GM10248 (cell line): ENCODE data around the gene TMEM14A.
"Not testable (repeated sequence)": the region's sequence is repeated elsewhere in the genome, so short reads cannot be mapped to it uniquely, and the experiment has no call there.

ENCODE experiments used
- CTCF ChIA-PET: fragments of 300-600 bp; sonication (Branson Sonifier 250); formaldehyde crosslinking; extraction: SDS; loops from one replicate; lab custom pipeline; 2021; ENCODE audit warnings: antibody characterized with exemption; lab: Yijun Ruan, JAX
- POLR2A ChIA-PET: fragments of 350-650 bp; sonication (Branson Sonifier 250); formaldehyde crosslinking; extraction: SDS; loops from one replicate; lab custom pipeline; 2020; ENCODE audit warnings: antibody characterized with exemption; lab: Yijun Ruan, JAX
- DNase-seq: peaks from one replicate; pipeline ENCODE4 v3.0.0; 2012; ENCODE audit errors: extremely low spot score
- TF ChIP-seq, protein P1 (sequence below): IDR thresholded peaks from 2 replicates; pipeline ENCODE4 v1.5.1; 2012; ENCODE audit warnings: mild to moderate bottlenecking, low read depth; ENCODE audit errors: extremely low read depth, missing control alignments, control extremely low read depth

TMEM14A gene

GRCh38 chr6:52649536-52650160 is 21.3 kb upstream of the TMEM14A start:
- no peak for DNase-seq
- ChIA-PET POLR2A (no interaction called here), CTCF (interaction anchor here (1.2 to 10.6 kb wide), 9 partner anchors 9 to 386 kb away, joined by 3 to 111 read pairs (median 18); partner anchors contain the start of gene EFHC1)
- TF ChIP-seq, protein P1, sequence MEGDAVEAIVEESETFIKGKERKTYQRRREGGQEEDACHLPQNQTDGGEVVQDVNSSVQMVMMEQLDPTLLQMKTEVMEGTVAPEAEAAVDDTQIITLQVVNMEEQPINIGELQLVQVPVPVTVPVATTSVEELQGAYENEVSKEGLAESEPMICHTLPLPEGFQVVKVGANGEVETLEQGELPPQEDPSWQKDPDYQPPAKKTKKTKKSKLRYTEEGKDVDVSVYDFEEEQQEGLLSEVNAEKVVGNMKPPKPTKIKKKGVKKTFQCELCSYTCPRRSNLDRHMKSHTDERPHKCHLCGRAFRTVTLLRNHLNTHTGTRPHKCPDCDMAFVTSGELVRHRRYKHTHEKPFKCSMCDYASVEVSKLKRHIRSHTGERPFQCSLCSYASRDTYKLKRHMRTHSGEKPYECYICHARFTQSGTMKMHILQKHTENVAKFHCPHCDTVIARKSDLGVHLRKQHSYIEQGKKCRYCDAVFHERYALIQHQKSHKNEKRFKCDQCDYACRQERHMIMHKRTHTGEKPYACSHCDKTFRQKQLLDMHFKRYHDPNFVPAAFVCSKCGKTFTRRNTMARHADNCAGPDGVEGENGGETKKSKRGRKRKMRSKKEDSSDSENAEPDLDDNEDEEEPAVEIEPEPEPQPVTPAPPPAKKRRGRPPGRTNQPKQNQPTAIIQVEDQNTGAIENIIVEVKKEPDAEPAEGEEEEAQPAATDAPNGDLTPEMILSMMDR: no peak

- no peak for DNase-seq
- POLR2A ChIA-PET: no interaction called here
- TF ChIP-seq, protein P1: no peak
- CTCF ChIA-PET: interaction anchor here (1.1 to 10.6 kb wide), 17 partner anchors 10 to 409 kb away, joined by 3 to 111 read pairs (median 6); partner anchors contain the start of genes EFHC1 and TMEM14A
Observed at GRCh38 chr6:52650941-52651340, 20.0 kb upstream of the TMEM14A start.

DNA sequence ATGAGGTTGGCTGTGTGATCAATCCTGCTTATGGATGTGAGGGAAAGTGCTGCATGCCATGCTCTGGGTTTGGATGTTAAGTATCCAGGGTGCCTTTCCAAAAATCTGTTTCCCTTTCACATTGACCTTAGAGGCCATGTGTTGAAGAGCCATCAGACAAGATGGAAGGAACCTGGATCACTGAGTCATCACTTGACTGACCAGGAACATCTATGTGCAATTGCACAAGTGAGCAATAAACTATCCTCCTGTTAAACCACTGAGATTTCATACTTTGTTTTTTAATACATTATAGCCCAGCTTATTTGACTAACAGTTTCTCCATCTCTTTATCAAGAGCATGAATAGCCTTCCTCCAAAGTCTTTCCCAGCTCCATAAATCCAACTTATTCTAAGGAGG is 17.8 kb upstream of the TMEM14A start:
- TF ChIP-seq, protein P1: no peak
- no peak for DNase-seq
- ChIA-PET CTCF (interaction anchor here (1.0 to 10.6 kb wide), 18 partner anchors 9 to 423 kb away, joined by 3 to 111 read pairs (median 4); partner anchors contain the start of gene EFHC1), POLR2A (no interaction called here)

GRCh38 chr6:52654007-52654406 is 16.9 kb upstream of the TMEM14A start:
- ChIA-PET POLR2A (no interaction called here), CTCF (interaction anchor here (0.8 to 10.6 kb wide), 4 partner anchors 8 to 424 kb away, joined by 3 to 111 read pairs (median 18); no protein-coding TSS in a partner anchor)
- no peak for DNase-seq
- TF ChIP-seq, protein P1: no peak

DNA sequence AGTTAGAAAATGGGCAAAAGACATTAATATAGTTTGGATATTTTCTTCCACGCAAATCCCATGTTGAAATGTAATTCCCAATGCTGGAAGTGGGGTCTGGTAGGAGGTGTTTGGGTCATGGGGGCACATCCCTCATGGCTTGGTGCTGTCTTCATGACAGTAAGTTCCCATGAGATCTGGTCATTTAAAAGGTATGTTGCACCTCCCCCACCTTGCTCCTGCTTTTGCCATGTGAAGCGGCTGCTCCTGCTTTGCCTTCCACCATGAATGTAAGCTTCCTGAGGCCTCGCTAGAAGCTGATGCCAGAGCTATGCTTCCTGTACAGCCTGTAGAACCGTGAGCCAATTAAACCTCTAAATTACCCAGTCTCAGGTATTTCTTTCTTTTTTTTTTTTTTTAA is 16.3 kb upstream of the TMEM14A start:
- TF ChIP-seq, protein P1: no peak
- ChIA-PET CTCF (interaction anchor here (0.8 to 10.6 kb wide), 3 partner anchors 7 to 254 kb away, joined by 3 to 111 read pairs (median 32); no protein-coding TSS in a partner anchor), POLR2A (no interaction called here)
- no peak for DNase-seq

- POLR2A ChIA-PET, DNase-seq: not testable (repeated sequence)
- CTCF ChIA-PET: interaction anchor here (10.6 kb wide), 1 partner anchor 6 kb away, joined by 111 read pairs; no protein-coding TSS in a partner anchor
Observed at GRCh38 chr6:52655941-52656340, 15.0 kb upstream of the TMEM14A start.

DNA sequence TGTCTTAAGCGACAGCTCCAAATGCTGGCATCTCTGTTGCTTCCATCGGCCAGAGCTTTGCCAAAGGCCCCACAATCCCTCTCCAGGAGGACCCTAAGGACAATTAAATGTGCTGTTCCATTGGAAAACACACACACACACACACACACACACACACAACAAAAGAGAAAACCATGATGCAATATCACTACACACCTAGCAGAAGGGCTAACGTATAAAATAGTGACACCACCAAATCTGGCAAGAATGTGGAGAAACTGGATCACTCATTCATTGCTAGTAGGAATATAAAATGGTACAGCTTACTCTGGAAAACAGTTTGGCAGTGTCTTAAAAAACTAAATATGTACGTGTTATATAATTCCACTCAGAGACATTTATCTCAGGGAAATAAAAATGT is 13.0 kb upstream of the TMEM14A start:
- TF ChIP-seq, protein P1: no peak
- DNase-seq: no peak
- POLR2A ChIA-PET: no interaction called here
- CTCF ChIA-PET: interaction anchor here (0.9 to 1.6 kb wide), 3 partner anchors 66 to 291 kb away, joined by 3 to 4 read pairs (median 3); no protein-coding TSS in a partner anchor
